Astrocyte (in vitro differentiated cells and primary cell): ENCODE data around the gene PACRG.

Experiments used
- EZH2 ChIP-seq: IDR thresholded peaks from 2 replicates; pipeline ENCODE4 v1.6.1; 2012; ENCODE audit warnings: mild to moderate bottlenecking, low read length, inconsistent platforms; ENCODE audit not compliant: insufficient read depth
- TF ChIP-seq, protein P1 (sequence below): IDR thresholded peaks from 2 replicates; pipeline ENCODE4 v1.5.1; 2011; ENCODE audit warnings: low read depth, mild to moderate bottlenecking, inconsistent platforms, low read length, moderate library complexity; ENCODE audit not compliant: insufficient read depth

DNA sequence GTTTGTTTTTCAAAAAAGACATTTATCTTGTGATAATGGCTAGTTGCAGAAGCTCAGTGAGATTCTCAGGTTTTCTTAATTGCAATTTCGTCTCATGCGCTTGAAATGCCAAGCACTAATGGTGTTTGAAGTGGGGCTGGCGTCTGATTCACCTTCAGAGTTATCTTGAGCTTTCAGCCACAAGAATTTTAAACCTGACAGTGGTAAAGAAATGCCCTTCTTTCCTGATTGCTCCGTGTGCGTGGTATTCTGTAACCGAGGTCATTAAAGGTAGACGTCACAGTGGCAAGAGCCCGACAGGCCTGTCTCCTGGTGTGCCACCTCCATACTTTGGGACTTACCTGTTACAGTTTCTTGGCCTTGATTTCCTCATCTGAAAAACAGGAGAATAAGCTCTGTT is 560.3 kb downstream of the PACRG start:
- TF ChIP-seq, protein P1, sequence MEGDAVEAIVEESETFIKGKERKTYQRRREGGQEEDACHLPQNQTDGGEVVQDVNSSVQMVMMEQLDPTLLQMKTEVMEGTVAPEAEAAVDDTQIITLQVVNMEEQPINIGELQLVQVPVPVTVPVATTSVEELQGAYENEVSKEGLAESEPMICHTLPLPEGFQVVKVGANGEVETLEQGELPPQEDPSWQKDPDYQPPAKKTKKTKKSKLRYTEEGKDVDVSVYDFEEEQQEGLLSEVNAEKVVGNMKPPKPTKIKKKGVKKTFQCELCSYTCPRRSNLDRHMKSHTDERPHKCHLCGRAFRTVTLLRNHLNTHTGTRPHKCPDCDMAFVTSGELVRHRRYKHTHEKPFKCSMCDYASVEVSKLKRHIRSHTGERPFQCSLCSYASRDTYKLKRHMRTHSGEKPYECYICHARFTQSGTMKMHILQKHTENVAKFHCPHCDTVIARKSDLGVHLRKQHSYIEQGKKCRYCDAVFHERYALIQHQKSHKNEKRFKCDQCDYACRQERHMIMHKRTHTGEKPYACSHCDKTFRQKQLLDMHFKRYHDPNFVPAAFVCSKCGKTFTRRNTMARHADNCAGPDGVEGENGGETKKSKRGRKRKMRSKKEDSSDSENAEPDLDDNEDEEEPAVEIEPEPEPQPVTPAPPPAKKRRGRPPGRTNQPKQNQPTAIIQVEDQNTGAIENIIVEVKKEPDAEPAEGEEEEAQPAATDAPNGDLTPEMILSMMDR: no peak
- TF ChIP-seq EZH2: no peak
